Endothelial cell of umbilical vein (primary cell): ENCODE measurements around the gene CTNS. TPM values are rescaled to one million over a fixed set of nuclear protein-coding genes. Genes with fewer than 3 reads are reported as not detected.

Experiments
- BruUV-seq: library from RNA; stranded (reverse); fragments of 400-500 nt; replicated peaks from 2 replicates; lab custom pipeline; 2021; lab: Mats Ljungman, UMichigan
- CTCF ChIA-PET: fragments of 300-600, 350-600 bp; sonication (Branson Sonifier 250); formaldehyde crosslinking; loops from one replicate; lab custom pipeline; 2021; ENCODE audit warnings: antibody characterized with exemption, inconsistent platforms; lab: Charles Lee
- POLR2A ChIA-PET: fragments of 300-600, 350-600 bp; sonication (Branson Sonifier 250); formaldehyde crosslinking; loops from one replicate; lab custom pipeline; 2021; ENCODE audit warnings: antibody characterized with exemption, inconsistent platforms; lab: Charles Lee
- DNase-seq: peaks from one replicate; pipeline ENCODE4 v3.0.0-alpha.2; 2011; ENCODE audit warnings: low read depth, low spot score
- FAIRE-seq: peaks from 2 replicates; lab custom pipeline; 2011; peaks lifted over from hg19 to GRCh38; lab: Jason Lieb, UNC
- H2AFZ ChIP-seq: 2 replicates; pipeline ENCODE4 v1.6.0; 2012; ENCODE audit warnings: low read depth, low read length, control low read depth, inconsistent platforms
- H3K27ac ChIP-seq: 2 replicates; pipeline ENCODE4 v1.5.1; 2011; ENCODE audit warnings: low read depth, mild to moderate bottlenecking, control low read depth, low read length, moderate library complexity; ENCODE audit not compliant: insufficient read depth
- H3K27me3 ChIP-seq, 2 experiments: 2 replicates each; pipeline versions ENCODE4 v1.6.0 to v1.6.1; 2011; ENCODE audit warnings: low read length in 2 of 2, mixed read lengths in 1 of 2; ENCODE audit not compliant: control insufficient read depth in 2 of 2, insufficient read depth in 2 of 2
- H3K36me3 ChIP-seq, 2 experiments: 2 replicates in 1 of 2; 3 replicates in 1 of 2; pipeline ENCODE4 v1.5.1; 2011; ENCODE audit warnings: low read length in 2 of 2, mild to moderate bottlenecking in 1 of 2, moderate library complexity in 1 of 2; ENCODE audit not compliant: control insufficient read depth in 2 of 2, insufficient read depth in 2 of 2; ENCODE audit errors: extremely low read depth in 1 of 2
- H3K4me1 ChIP-seq: 3 replicates; pipeline ENCODE4 v1.5.1; 2011; ENCODE audit warnings: mild to moderate bottlenecking, low read length; ENCODE audit not compliant: control insufficient read depth, insufficient read depth; ENCODE audit errors: extremely low read depth
- H3K4me2 ChIP-seq: 2 replicates; pipeline ENCODE4 v1.6.1; 2011; ENCODE audit warnings: low read length, control low read depth, mixed read lengths; ENCODE audit not compliant: insufficient read depth
- H3K4me3 ChIP-seq, 3 experiments: fragments of 200-600 bp in 1 of 3; sonication (generic), shearing (Covaris generic) in 1 of 3; replicated peaks in 1 of 3; 2 replicates each; pipeline ENCODE4 v1.5.1; 2011 to 2016; ENCODE audit warnings: control low read depth in 3 of 3, low read length in 3 of 3, mild to moderate bottlenecking in 2 of 3, inconsistent platforms in 1 of 3, low read depth in 1 of 3, moderate library complexity in 1 of 3; ENCODE audit not compliant: insufficient read depth in 1 of 3
- H3K79me2 ChIP-seq: 2 replicates; pipeline ENCODE4 v1.6.0; 2012; ENCODE audit warnings: low read length, inconsistent platforms; ENCODE audit not compliant: control insufficient read depth, insufficient read depth
- H3K9ac ChIP-seq: replicated peaks from 2 replicates; pipeline ENCODE3; 2011; ENCODE audit warnings: low read length, control low read depth; ENCODE audit not compliant: insufficient read depth; ENCODE audit errors: extremely low read depth
- H3K9me1 ChIP-seq: replicated peaks from 3 replicates; pipeline ENCODE4 v1.6.0; 2011; ENCODE audit warnings: mild to moderate bottlenecking, low read length; ENCODE audit not compliant: control insufficient read depth, insufficient read depth; ENCODE audit errors: extremely low read depth
- H3K9me3 ChIP-seq: replicated peaks from 2 replicates; pipeline ENCODE4 v1.5.1; 2012; ENCODE audit warnings: low read length, inconsistent platforms; ENCODE audit not compliant: control insufficient read depth, insufficient read depth
- H4K20me1 ChIP-seq: replicated peaks from 2 replicates; pipeline ENCODE3; 2011; ENCODE audit warnings: mild to moderate bottlenecking, low read length; ENCODE audit not compliant: control insufficient read depth, insufficient read depth; ENCODE audit errors: extremely low read depth
- CTCF ChIP-seq, 2 donors: IDR thresholded peaks; 1 replicate in 1 of 2; 2 replicates in 1 of 2; pipeline ENCODE4 v1.5.1; 2011; ENCODE audit warnings: low read length in 2 of 2, mild to moderate bottlenecking in 2 of 2, moderate library complexity in 2 of 2, control low read depth in 1 of 2, inconsistent platforms in 1 of 2, low read depth in 1 of 2; ENCODE audit not compliant: insufficient read depth in 1 of 2; ENCODE audit errors: extremely low read depth in 1 of 2
- EZH2 ChIP-seq: IDR thresholded peaks from 2 replicates; pipeline ENCODE4 v1.6.1; 2012; ENCODE audit warnings: borderline replicate concordance, low read depth, mild to moderate bottlenecking, moderate library complexity, low read length, inconsistent platforms; ENCODE audit not compliant: severe bottlenecking
- GATA2 ChIP-seq: IDR thresholded peaks from 2 replicates; pipeline ENCODE4 v1.7.0; 2011; ENCODE audit warnings: low read depth, mild to moderate bottlenecking, moderate library complexity, mixed read lengths, low read length; ENCODE audit not compliant: insufficient read length, insufficient read depth
- JUN ChIP-seq: IDR thresholded peaks from 2 replicates; pipeline ENCODE4 v1.6.1; 2011; ENCODE audit warnings: borderline replicate concordance, low read depth; ENCODE audit not compliant: insufficient read length, insufficient read depth
- MYC ChIP-seq: IDR thresholded peaks from one replicate; pipeline ENCODE4 v1.6.1; 2011; ENCODE audit warnings: mild to moderate bottlenecking, low read depth, low read length
- POLR2A ChIP-seq: IDR thresholded peaks from 2 replicates; pipeline ENCODE4 v1.6.1; 2012; ENCODE audit warnings: low read depth, mild to moderate bottlenecking, control low read depth, low read length
- POLR2AphosphoS5 ChIP-seq: IDR thresholded peaks from 2 replicates; pipeline ENCODE4 v1.6.1; 2012; ENCODE audit warnings: low read depth, mild to moderate bottlenecking, control low read depth, low read length, moderate library complexity; ENCODE audit not compliant: insufficient read depth
- dilution Hi-C: fragments of 300-500 bp; cut with MboI; formaldehyde crosslinking; loops from one replicate; pipeline ENCODE4 v1.15.0; 2019; ENCODE audit warnings: low sequenced_read_pairs; ENCODE audit not compliant: extremely low pct_ligation_motif_present
- intact Hi-C: fragments of 100-400 bp; cut with micrococcal nuclease; formaldehyde crosslinking; loops from one replicate; pipeline ENCODE4 v1.10.0; 2022
- polyA plus RNA-seq, 4 experiments: library from polyadenylated mRNA; depleted of rRNA in 3 of 4; stranded (reverse) in 3 of 4; unstranded in 1 of 4; fragments of >200 nt; gene quantifications; 2 replicates each; pipeline versions ENCODE4 v1.2.1 to v1.2.3, GENCODE V29; 2011 to 2012; ENCODE audit warnings: missing spikeins in 1 of 4
- total RNA-seq: library from RNA; stranded (reverse); gene quantifications from 2 replicates; pipeline ENCODE4 v1.2.3, GENCODE V29; 2021
- TF ChIP-seq, protein P1 (sequence below): IDR thresholded peaks from 2 replicates; pipeline ENCODE4 v1.6.1; 2011; ENCODE audit not compliant: insufficient read depth, insufficient read length

CTNS gene
- total and polyA plus RNA-seq, 2 donors (not counting 3 experiments of a cell fraction or from before 2014, with no cell fraction given), result 17.9 to 25.9 TPM

- dilution Hi-C loops, result no loop called here
Measured at GRCh38 chr17:3657588-3657869, 21.0 kb downstream of the CTNS start.

More at GRCh38 chr17:3657588-3657869, 21.0 kb downstream of the CTNS start:
- TF ChIP-seq, protein P1, sequence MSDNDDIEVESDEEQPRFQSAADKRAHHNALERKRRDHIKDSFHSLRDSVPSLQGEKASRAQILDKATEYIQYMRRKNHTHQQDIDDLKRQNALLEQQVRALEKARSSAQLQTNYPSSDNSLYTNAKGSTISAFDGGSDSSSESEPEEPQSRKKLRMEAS, result no peak
- no peak for TF ChIP-seq EZH2
- TF ChIP-seq MYC, result no peak
- no peak for TF ChIP-seq POLR2A
- no peak for TF ChIP-seq CTCF (IDR thresholded peaks at IDR 0.05; ENCODE audit: extremely low read depth in 1 of 2, insufficient read depth in 1 of 2, low read depth in 1 of 2, low read length in 2 of 2)
- TF ChIP-seq JUN, result no peak
- no peak for TF ChIP-seq POLR2AphosphoS5
- TF ChIP-seq GATA2, result no peak
- CTCF ChIA-PET, result interaction anchor here (1.2 kb wide), 1 partner anchor 55 kb away, joined by 3 read pairs; no protein-coding TSS in a partner anchor
- POLR2A ChIA-PET, result interaction anchor here (4.2 kb wide), 1 partner anchor 10 kb away, joined by 17 read pairs; the partner anchor contains the start of genes EMC6 and TAX1BP3
- FAIRE-seq, result no peak
- intact Hi-C loops, result no loop called here
- Histone ChIP-seq H3K9ac (no peak overlapping the region), H3K27ac (no peak overlapping the region), H3K9me3 (no peaks in the 10 kb centered on the region), H3K27me3 (no peaks in the 10 kb centered on the region), H3K9me1 (no peaks in the 10 kb centered on the region), H3K36me3 (peaks cover 0 to 4% of the 10 kb centered on the region in 2 experiments), H2AFZ (no peak overlapping the region), H3K4me3 (no peak overlapping the region), H4K20me1 (no peaks in the 10 kb centered on the region), H3K79me2 (no peaks in the 10 kb centered on the region), H3K4me2 (no peak overlapping the region), H3K4me1 (peaks cover 6% of the 10 kb centered on the region)
- no peak for DNase-seq
- no TSS peak for BruUV-seq
